Astrocyte of the cerebellum (primary cell): ENCODE measurements around the gene MEA1.

Source experiments
- DNase-seq: peaks from one replicate; pipeline ENCODE4 v3.0.0-alpha.2; 2011; ENCODE audit warnings: low read depth
- H3K4me3 ChIP-seq: 2 replicates; pipeline ENCODE4 v1.5.1; 2011; ENCODE audit warnings: mild to moderate bottlenecking, low read depth, low read length, moderate library complexity
- in situ Hi-C: cut with HindIII; loops from 2 replicates; pipeline ENCODE4 v1.10.0; 2017; ENCODE audit warnings: low sequenced_read_pairs
- TF ChIP-seq, protein P1 (sequence below): IDR thresholded peaks from 2 replicates; pipeline ENCODE4 v1.5.1; 2012; ENCODE audit warnings: low read length, low read depth, moderate library complexity, mild to moderate bottlenecking; ENCODE audit errors: missing control alignments

The MEA1 gene

DNA sequence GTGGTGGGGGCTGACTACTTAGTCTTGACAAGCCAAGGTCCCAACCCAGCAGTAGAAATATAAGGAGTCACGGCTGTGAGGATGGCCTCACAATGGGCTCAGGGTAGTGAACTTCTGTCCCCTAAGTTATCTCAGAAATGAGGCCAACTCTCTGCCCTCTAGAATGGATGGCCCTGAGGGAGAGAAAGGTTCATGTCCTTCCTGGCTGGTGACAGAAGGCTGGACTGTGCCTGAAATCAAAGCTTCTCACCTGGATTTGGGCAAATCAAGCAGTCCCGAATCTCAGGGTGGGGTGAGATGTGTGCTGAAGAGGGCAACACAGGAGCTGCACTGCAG is 20.4 kb upstream of the MEA1 start:
- DNase-seq, result no peak
- in situ Hi-C loops, result loop anchor here (5.0 kb wide), 1 partner anchor 113 kb away; no protein-coding TSS in a partner anchor
- H3K4me3 ChIP-seq, result no peak overlapping the region
- TF ChIP-seq, protein P1, sequence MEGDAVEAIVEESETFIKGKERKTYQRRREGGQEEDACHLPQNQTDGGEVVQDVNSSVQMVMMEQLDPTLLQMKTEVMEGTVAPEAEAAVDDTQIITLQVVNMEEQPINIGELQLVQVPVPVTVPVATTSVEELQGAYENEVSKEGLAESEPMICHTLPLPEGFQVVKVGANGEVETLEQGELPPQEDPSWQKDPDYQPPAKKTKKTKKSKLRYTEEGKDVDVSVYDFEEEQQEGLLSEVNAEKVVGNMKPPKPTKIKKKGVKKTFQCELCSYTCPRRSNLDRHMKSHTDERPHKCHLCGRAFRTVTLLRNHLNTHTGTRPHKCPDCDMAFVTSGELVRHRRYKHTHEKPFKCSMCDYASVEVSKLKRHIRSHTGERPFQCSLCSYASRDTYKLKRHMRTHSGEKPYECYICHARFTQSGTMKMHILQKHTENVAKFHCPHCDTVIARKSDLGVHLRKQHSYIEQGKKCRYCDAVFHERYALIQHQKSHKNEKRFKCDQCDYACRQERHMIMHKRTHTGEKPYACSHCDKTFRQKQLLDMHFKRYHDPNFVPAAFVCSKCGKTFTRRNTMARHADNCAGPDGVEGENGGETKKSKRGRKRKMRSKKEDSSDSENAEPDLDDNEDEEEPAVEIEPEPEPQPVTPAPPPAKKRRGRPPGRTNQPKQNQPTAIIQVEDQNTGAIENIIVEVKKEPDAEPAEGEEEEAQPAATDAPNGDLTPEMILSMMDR, result no peak

DNA sequence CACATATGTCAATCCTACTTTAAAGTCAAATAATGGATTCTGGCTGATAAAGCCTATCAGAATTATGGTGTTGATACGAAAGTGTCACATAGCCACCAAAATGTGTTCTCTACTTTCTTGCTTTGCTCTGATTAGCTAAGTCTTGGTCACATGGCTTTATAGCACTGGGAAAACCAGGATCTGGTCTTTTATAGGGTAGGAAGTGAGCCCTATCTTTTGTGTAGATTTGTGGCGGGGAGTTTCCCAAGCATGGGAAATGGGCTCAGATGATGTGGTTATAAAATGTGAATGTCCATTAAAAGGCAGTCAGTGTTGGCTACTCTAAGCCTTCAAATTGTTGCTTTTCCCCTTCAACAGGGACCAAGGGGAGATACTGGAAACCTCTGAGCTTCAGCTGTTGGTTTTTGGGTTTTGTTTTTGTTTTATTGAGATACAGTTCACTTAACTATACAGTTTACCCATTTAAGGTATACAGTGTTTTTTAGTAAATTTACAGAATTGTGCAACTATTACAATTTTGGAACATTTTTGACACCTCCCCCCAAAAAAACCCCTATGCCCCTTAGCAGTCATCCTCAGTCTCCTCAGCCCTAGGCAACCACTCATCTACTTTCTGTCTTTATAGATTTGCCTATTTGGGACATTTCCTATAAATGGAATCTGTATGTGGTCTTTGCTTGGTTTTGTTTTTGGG is 19.9 kb upstream of the MEA1 start:
- in situ Hi-C loops, result loop anchor here (5.0 kb wide), 1 partner anchor 114 kb away; no protein-coding TSS in a partner anchor
- TF ChIP-seq, protein P1, result no peak
- DNase-seq, result no peak
- H3K4me3 ChIP-seq, result no peak overlapping the region

DNA sequence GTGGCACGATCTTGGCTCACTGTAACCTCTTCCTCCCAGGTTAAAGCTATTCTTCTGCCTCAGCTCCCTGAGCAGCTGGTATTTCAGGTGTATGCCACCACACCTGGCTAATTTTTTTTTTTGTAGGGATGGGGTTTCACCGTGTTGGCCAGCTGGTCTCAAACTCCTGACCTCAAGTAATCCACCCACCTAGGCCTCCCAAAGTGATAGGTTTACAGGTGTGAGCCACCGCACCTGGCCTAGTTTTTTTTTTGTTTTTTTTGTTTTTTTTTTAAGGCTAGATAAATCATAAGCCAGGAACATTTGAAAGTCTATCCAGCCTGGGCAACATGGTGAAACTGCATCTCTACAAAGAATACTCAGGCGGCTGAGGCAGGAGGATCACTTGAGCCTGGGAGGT is 18.6 kb upstream of the MEA1 start:
- DNase-seq, result no peak
- H3K4me3 ChIP-seq, result no peak overlapping the region
- TF ChIP-seq, protein P1, result no peak
- in situ Hi-C loops, result loop anchor here (5.0 kb wide), 1 partner anchor 115 kb away; no protein-coding TSS in a partner anchor

DNA sequence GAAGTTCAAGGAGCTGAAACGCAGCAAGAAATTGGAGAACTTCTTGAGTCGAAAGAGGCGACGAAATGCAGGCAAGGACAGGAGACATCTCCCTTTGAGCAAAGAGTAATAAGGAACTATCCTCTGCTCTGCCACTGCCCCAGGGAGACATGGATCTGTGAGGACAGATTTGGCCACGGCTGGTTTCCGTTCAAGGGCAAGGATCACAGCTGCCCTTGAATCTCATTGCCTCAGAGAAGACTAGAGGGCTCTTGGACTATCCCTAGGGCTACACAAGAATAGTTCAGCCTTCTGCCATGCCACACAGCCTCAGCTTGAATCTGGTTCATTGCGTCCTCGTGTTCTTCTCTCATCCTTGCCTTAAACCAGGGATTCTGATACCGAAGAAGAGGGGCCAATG is 15.4 kb upstream of the MEA1 start:
- in situ Hi-C loops, result no loop called here
- TF ChIP-seq, protein P1, result no peak
- DNase-seq, result no peak

DNA sequence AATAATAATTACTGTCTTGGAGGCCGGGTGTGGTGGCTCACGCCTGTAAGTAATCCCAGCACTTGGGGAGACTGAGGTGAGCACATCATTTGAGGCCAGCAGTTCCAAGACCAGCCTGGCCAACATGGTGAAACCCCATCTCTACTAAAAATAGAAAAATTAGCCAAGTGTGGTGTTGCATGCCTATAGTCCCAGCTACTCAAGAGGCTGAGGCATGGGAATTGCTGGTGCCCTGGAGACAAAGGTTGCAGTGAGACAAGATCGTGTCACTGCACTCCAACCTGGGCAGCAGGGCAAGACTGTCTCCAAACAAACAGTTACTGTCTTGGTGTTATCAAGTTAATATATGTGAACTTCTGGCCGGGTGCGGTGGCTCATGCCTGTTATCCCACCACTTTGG is 12.6 kb upstream of the MEA1 start:
- no peak overlapping the region for H3K4me3 ChIP-seq
- TF ChIP-seq, protein P1, result no peak
- DNase-seq, result no peak
- in situ Hi-C loops, result no loop called here

More for the DNA sequence above, 15.4 kb upstream of the MEA1 start:
- H3K4me3 ChIP-seq, result no peak overlapping the region

DNA sequence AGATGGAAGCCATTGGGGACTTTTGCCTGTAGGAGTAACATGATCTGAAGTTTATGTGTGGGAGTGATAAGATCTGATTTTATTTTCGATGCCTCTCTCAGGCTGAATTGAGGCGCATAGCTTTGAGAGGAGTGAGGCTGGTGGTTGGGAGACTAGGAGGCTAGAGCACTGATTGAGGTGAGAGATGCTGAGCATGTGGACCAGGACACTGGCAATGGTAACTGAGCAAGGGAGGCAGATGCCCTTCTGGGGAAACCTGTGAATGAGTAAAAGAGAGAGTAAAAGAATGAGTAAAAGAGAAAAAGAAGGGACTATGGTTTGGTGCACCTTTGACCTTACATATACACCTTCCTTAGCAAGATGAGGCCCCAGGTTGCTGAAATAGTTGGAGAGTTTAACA is 10.7 kb upstream of the MEA1 start:
- no peak for DNase-seq
- TF ChIP-seq, protein P1, result no peak
- H3K4me3 ChIP-seq, result no peak overlapping the region
- in situ Hi-C loops, result no loop called here
